ENCODE results near the gene COG3. TPM values are rescaled to one million over a fixed set of nuclear protein-coding genes. Genes with fewer than 3 reads are reported as not detected.

Gene COG3
- total and polyA plus RNA-seq, 2 donors from 2014 or later = 18.0 to 26.0 TPM

GRCh38 chr13:45511310-45512097 is 46.8 kb downstream of the COG3 start:
- intact Hi-C loops (cut with DNase I) = no loop called here
- Histone ChIP-seq H3K9me3 (ENCODE audit: control insufficient read depth in 2 of 3, insufficient read depth in 1 of 3, low read length in 3 of 3) (no peaks in the 10 kb centered on the region), H3K27me3 (ENCODE audit: control insufficient read depth, insufficient read depth, low read length) (no peaks in the 10 kb centered on the region), H3K9ac (ENCODE audit: low read length in 3 of 3) (no peak overlapping the region), H3K4me3 (ENCODE audit: low read length in 3 of 3) (no peak overlapping the region), H3K36me3 (ENCODE audit: control insufficient read depth in 2 of 3, insufficient read depth in 3 of 3, low read length in 3 of 3) (peaks cover 13 to 44% (median 22%) of the 10 kb centered on the region in 3 donors), H3K4me1 (ENCODE audit: control insufficient read depth in 2 of 3, insufficient read depth in 2 of 3, low read depth in 1 of 3, low read length in 3 of 3) (no peaks in the 10 kb centered on the region), H3K27ac (ENCODE audit: low read depth in 2 of 2, low read length in 2 of 2) (no peak overlapping the region)
- peak; percentile 88 for TF ChIP-seq CTCF (IDR thresholded peaks at IDR 0.05; ENCODE audit: borderline replicate concordance, extremely low read depth, insufficient read depth)
- DNase-seq (peak in 3 of 5 donors; percentile 28 to 90 (median 86)), FAIRE-seq (peak; percentile 78)

- no peaks in the 10 kb centered on the region for H3K9me3 ChIP-seq (ENCODE audit: control insufficient read depth in 2 of 3, insufficient read depth in 1 of 3, low read length in 3 of 3)
- no peak overlapping the region for H3K27ac ChIP-seq (ENCODE audit: low read depth in 2 of 2, low read length in 2 of 2)
- no peak for TF ChIP-seq CTCF (IDR thresholded peaks at IDR 0.05; ENCODE audit: borderline replicate concordance, extremely low read depth, insufficient read depth)
- intact Hi-C loops (cut with DNase I) = no loop called here
- DNase-seq = no peak
- H3K36me3 ChIP-seq (ENCODE audit: control insufficient read depth in 2 of 3, insufficient read depth in 3 of 3, low read length in 3 of 3) = peaks cover 13 to 46% (median 23%) of the 10 kb centered on the region in 3 donors
- no peak for FAIRE-seq
- no peak overlapping the region for H3K9ac ChIP-seq (ENCODE audit: low read length in 3 of 3)
- H3K4me1 ChIP-seq (ENCODE audit: control insufficient read depth in 2 of 3, insufficient read depth in 2 of 3, low read depth in 1 of 3, low read length in 3 of 3) = no peaks in the 10 kb centered on the region
- H3K4me3 ChIP-seq (ENCODE audit: low read length in 3 of 3) = no peak overlapping the region
- no peaks in the 10 kb centered on the region for H3K27me3 ChIP-seq (ENCODE audit: control insufficient read depth, insufficient read depth, low read length)
Measured at GRCh38 chr13:45512098-45512496, 47.4 kb downstream of the COG3 start.

- Histone ChIP-seq H3K36me3 (ENCODE audit: control insufficient read depth in 2 of 3, insufficient read depth in 3 of 3, low read length in 3 of 3) (peaks cover 19 to 56% (median 39%) of the 10 kb centered on the region in 3 donors), H3K9me3 (ENCODE audit: control insufficient read depth in 2 of 3, insufficient read depth in 1 of 3, low read length in 3 of 3) (no peaks in the 10 kb centered on the region), H3K4me3 (ENCODE audit: low read length in 3 of 3) (no peak overlapping the region), H3K27me3 (ENCODE audit: control insufficient read depth, insufficient read depth, low read length) (no peaks in the 10 kb centered on the region), H3K9ac (ENCODE audit: low read length in 3 of 3) (no peak overlapping the region), H3K4me1 (ENCODE audit: control insufficient read depth in 2 of 3, insufficient read depth in 2 of 3, low read depth in 1 of 3, low read length in 3 of 3) (no peaks in the 10 kb centered on the region), H3K27ac (ENCODE audit: low read depth in 2 of 2, low read length in 2 of 2) (no peak overlapping the region)
- FAIRE-seq (no peak), DNase-seq (no peak)
- no peak for TF ChIP-seq CTCF (IDR thresholded peaks at IDR 0.05; ENCODE audit: borderline replicate concordance, extremely low read depth, insufficient read depth)
- intact Hi-C loops (cut with DNase I) = no loop called here
Measured at GRCh38 chr13:45516757-45517156, 52.0 kb downstream of the COG3 start.
